A549 (cell line): ENCODE results near the gene PTPN14. TPM values are rescaled to one million over a fixed set of nuclear protein-coding genes. Genes with fewer than 3 reads are reported as not detected.
"Not testable (repeated sequence)": the region's sequence is repeated elsewhere in the genome, so short reads cannot be mapped to it uniquely, and the experiment has no call there.

Source experiments
- ATAC-seq, 2 experiments: fragments of 200-7000 bp in 1 of 2; fragments of >200 bp in 1 of 2; cut with Nextera tagmentation in 1 of 2; cut with Tn5 transposase in 1 of 2; 3 replicates each; pipeline versions ENCODE4 v1.8.0 to v1.9.1; 2018 to 2020; ENCODE audit warnings: mild to moderate bottlenecking in 1 of 2, moderate library complexity in 1 of 2
- CTCF ChIA-PET: fragments of 300-600 bp; sonication (Branson Sonifier 250); formaldehyde crosslinking; extraction: SDS; loops from one replicate; lab custom pipeline; 2021; ENCODE audit warnings: antibody characterized with exemption, inconsistent platforms; lab: Yijun Ruan, JAX
- POLR2A ChIA-PET: fragments of 350-600 bp; formaldehyde crosslinking; extraction: SDS; loops from one replicate; lab custom pipeline; 2021; ENCODE audit warnings: antibody characterized with exemption, inconsistent platforms; lab: Yijun Ruan, JAX
- DNase-seq, 2 experiments: peaks; one replicate each; pipeline versions ENCODE4 v3.0.0 to v3.0.0-alpha.2; 2011 to 2016; ENCODE audit warnings: low read depth in 1 of 2, low spot score in 1 of 2
- FAIRE-seq: peaks from 2 replicates; lab custom pipeline; 2011; peaks lifted over from hg19 to GRCh38; lab: Jason Lieb, UNC
- H3K27ac ChIP-seq, 2 experiments: fragments of >200 bp; sonication (Bioruptor Twin); formaldehyde crosslinking; 3 replicates each; pipeline ENCODE4 v1.5.1; 2016 to 2017
- H3K4me1 ChIP-seq: fragments of >200 bp; sonication (Bioruptor Twin); formaldehyde crosslinking; 3 replicates; pipeline ENCODE4 v1.6.1; 2016
- H3K4me2 ChIP-seq: fragments of >200 bp; sonication (Bioruptor Twin); formaldehyde crosslinking; 3 replicates; pipeline ENCODE4 v1.6.1; 2016
- H3K4me3 ChIP-seq: fragments of >200 bp; sonication (Bioruptor Twin); formaldehyde crosslinking; 3 replicates; pipeline ENCODE4 v1.5.1; 2016
- H3K9me3 ChIP-seq: fragments of >200 bp; sonication (Bioruptor Twin); formaldehyde crosslinking; 3 replicates; pipeline ENCODE4 v1.6.1; 2016
- BHLHE40 ChIP-seq: IDR thresholded peaks from 2 replicates; pipeline ENCODE4 v1.6.1; 2012; ENCODE audit warnings: low read depth, low read length, inconsistent platforms
- CBX2 ChIP-seq: fragments of 200-600 bp; sonication (generic); IDR thresholded peaks from 2 replicates; pipeline ENCODE4 v1.6.1; 2016; ENCODE audit warnings: low read depth, mild to moderate bottlenecking, borderline replicate concordance
- CBX8 ChIP-seq: fragments of 200-600 bp; sonication (generic); IDR thresholded peaks from 2 replicates; pipeline ENCODE4 v1.6.1; 2016
- CEBPB ChIP-seq, 2 experiments: fragments of >200 bp in 1 of 2; sonication (Bioruptor Twin) in 1 of 2; formaldehyde crosslinking in 1 of 2; IDR thresholded peaks; 2 replicates each; pipeline ENCODE4 v1.6.1; 2012 to 2016
- CHD2 ChIP-seq: fragments of 150-350 bp; IDR thresholded peaks from 2 replicates; pipeline ENCODE4 v1.6.1; 2014; ENCODE audit warnings: low read length; ENCODE audit not compliant: partially characterized antibody
- EHF ChIP-seq: fragments of 250-450 bp; sonication (Bioruptor Pico); IDR thresholded peaks from 2 replicates; pipeline ENCODE4 v1.5.0; 2020; ENCODE audit warnings: mild to moderate bottlenecking
- ESRRA ChIP-seq: fragments of 150-350 bp; IDR thresholded peaks from 2 replicates; pipeline ENCODE4 v1.6.1; 2014; ENCODE audit warnings: mild to moderate bottlenecking, low read length, borderline replicate concordance
- FOSB ChIP-seq: fragments of 250-450 bp; sonication (Bioruptor Pico); IDR thresholded peaks from 2 replicates; pipeline ENCODE4 v1.5.0; 2020; ENCODE audit warnings: mild to moderate bottlenecking, moderate library complexity
- FOSL2 ChIP-seq, 2 experiments: fragments of 450-650 bp in 1 of 2; fragments of >200 bp in 1 of 2; sonication (Bioruptor Twin) in 1 of 2; formaldehyde crosslinking; IDR thresholded peaks; 2 replicates each; pipeline versions ENCODE4 v1.5.0 to v1.6.1; 2016 to 2020; ENCODE audit warnings: mild to moderate bottlenecking in 1 of 2, moderate library complexity in 1 of 2
- FOXS1 ChIP-seq: fragments of 250-450 bp; sonication (Bioruptor Pico); IDR thresholded peaks from 2 replicates; pipeline ENCODE4 v1.5.0; 2020; ENCODE audit warnings: mild to moderate bottlenecking, moderate library complexity
- HEYL ChIP-seq: fragments of 250-450 bp; sonication (Bioruptor Pico); IDR thresholded peaks from 2 replicates; pipeline ENCODE4 v1.8.0; 2021; ENCODE audit warnings: mild to moderate bottlenecking, moderate library complexity
- HOXA7 ChIP-seq: fragments of 250-450 bp; sonication (Bioruptor Pico); IDR thresholded peaks from 2 replicates; pipeline ENCODE4 v1.5.0; 2020; ENCODE audit warnings: mild to moderate bottlenecking, moderate library complexity
- HOXB5 ChIP-seq: fragments of 250-450 bp; sonication (Bioruptor Pico); IDR thresholded peaks from 2 replicates; pipeline ENCODE4 v1.5.0; 2020; ENCODE audit warnings: mild to moderate bottlenecking, moderate library complexity
- JUN ChIP-seq, 2 experiments: fragments of >200 bp; sonication (Bioruptor Twin); formaldehyde crosslinking; IDR thresholded peaks; 2 replicates in 1 of 2; 3 replicates in 1 of 2; pipeline ENCODE4 v1.6.1; 2016 to 2017
- KDM1A ChIP-seq: fragments of 200-600 bp; sonication (generic); IDR thresholded peaks from 2 replicates; pipeline ENCODE4 v1.6.1; 2016; ENCODE audit warnings: low read depth, mild to moderate bottlenecking
- MAX ChIP-seq: IDR thresholded peaks from 2 replicates; pipeline ENCODE4 v1.6.1; 2012
- MYC ChIP-seq: IDR thresholded peaks from 2 replicates; pipeline ENCODE4 v1.6.1; 2012; ENCODE audit warnings: mild to moderate bottlenecking, inconsistent platforms, low read length, improper control_type of control experiment, borderline replicate concordance
- NR3C1 ChIP-seq: fragments of >200 bp; sonication (Bioruptor Twin); formaldehyde crosslinking; IDR thresholded peaks from 3 replicates; pipeline ENCODE4 v1.6.1; 2017
- POLR2AphosphoS2 ChIP-seq: conservative IDR thresholded peaks from 2 replicates; pipeline ENCODE4 v1.6.1; 2012; ENCODE audit warnings: low read length, improper control_type of control experiment, inconsistent platforms
- RAD21 ChIP-seq, 2 experiments: fragments of >200 bp in 1 of 2; sonication (Bioruptor Twin) in 1 of 2; formaldehyde crosslinking in 1 of 2; IDR thresholded peaks in 1 of 2; conservative IDR thresholded peaks in 1 of 2; 2 replicates in 1 of 2; 3 replicates in 1 of 2; pipeline ENCODE4 v1.6.1; 2012 to 2018; ENCODE audit warnings: inconsistent platforms in 1 of 2
- RCOR1 ChIP-seq: fragments of 150-350 bp; IDR thresholded peaks from 2 replicates; pipeline ENCODE4 v1.6.1; 2014; ENCODE audit warnings: antibody characterized with exemption, low read length, low read depth
- RFX5 ChIP-seq: fragments of 450-650 bp; IDR thresholded peaks from 2 replicates; pipeline ENCODE4 v1.7.1; 2014; ENCODE audit warnings: antibody characterized with exemption, mild to moderate bottlenecking, moderate library complexity
- SREBF2 ChIP-seq: fragments of 450-650 bp; IDR thresholded peaks from 2 replicates; pipeline ENCODE4 v1.6.1; 2014; ENCODE audit warnings: mild to moderate bottlenecking, moderate library complexity
- TFCP2L1 ChIP-seq: fragments of 250-450 bp; sonication (Bioruptor Pico); IDR thresholded peaks from 2 replicates; pipeline ENCODE4 v1.5.0; 2021; ENCODE audit warnings: mild to moderate bottlenecking
- TP53 ChIP-seq: fragments of 250-450 bp; sonication (Bioruptor Pico); IDR thresholded peaks from 2 replicates; pipeline ENCODE4 v1.5.0; 2021; ENCODE audit warnings: mild to moderate bottlenecking, moderate library complexity
- ZFP36 ChIP-seq: fragments of 450-650 bp; IDR thresholded peaks from 2 replicates; pipeline ENCODE4 v1.6.1; 2014; ENCODE audit warnings: borderline replicate concordance; ENCODE audit not compliant: partially characterized antibody
- WGBS: methylation state at CpG from one replicate; pipeline ENCODE4 v1.1.6; 2017; ENCODE audit errors: missing lambda C conversion rate; 5-methylcytosine and 5-hydroxymethylcytosine counted together
- polyA plus RNA-seq, 4 experiments: library from polyadenylated mRNA; depleted of rRNA in 3 of 4; stranded (reverse); fragments of >200 nt; fragmentation: RNase III in 1 of 4; extraction: RNeasy Plus Mini Kit Qiagen cat#74134 plus additional on column Dnase treatment in 1 of 4; gene quantifications; 2 replicates in 3 of 4; 3 replicates in 1 of 4; pipeline ENCODE4 v1.2.3, GENCODE V29; 2011 to 2017
- TF ChIP-seq, protein P1 (sequence below): fragments of 450-650 bp; IDR thresholded peaks from 2 replicates; pipeline ENCODE4 v1.6.1; 2014; ENCODE audit warnings: antibody characterized with exemption
- TF ChIP-seq, protein P2 (sequence below): IDR thresholded peaks from 2 replicates; pipeline ENCODE4 v1.6.1; 2012; ENCODE audit warnings: low read depth, borderline replicate concordance
- TF ChIP-seq, protein P3 (sequence below): fragments of 150-350 bp; IDR thresholded peaks from 2 replicates; pipeline ENCODE4 v1.6.1; 2014; ENCODE audit warnings: low read depth, mild to moderate bottlenecking, low read length
- TF ChIP-seq, protein P4 (sequence below): fragments of >200 bp; sonication (Bioruptor Twin); formaldehyde crosslinking; IDR thresholded peaks from 3 replicates; pipeline ENCODE4 v1.5.1; 2016

PTPN14 gene
- polyA plus RNA-seq, 2 of the 4 experiments (the other 2 are of a cell fraction), result 9.2 to 10.0 TPM

DNA sequence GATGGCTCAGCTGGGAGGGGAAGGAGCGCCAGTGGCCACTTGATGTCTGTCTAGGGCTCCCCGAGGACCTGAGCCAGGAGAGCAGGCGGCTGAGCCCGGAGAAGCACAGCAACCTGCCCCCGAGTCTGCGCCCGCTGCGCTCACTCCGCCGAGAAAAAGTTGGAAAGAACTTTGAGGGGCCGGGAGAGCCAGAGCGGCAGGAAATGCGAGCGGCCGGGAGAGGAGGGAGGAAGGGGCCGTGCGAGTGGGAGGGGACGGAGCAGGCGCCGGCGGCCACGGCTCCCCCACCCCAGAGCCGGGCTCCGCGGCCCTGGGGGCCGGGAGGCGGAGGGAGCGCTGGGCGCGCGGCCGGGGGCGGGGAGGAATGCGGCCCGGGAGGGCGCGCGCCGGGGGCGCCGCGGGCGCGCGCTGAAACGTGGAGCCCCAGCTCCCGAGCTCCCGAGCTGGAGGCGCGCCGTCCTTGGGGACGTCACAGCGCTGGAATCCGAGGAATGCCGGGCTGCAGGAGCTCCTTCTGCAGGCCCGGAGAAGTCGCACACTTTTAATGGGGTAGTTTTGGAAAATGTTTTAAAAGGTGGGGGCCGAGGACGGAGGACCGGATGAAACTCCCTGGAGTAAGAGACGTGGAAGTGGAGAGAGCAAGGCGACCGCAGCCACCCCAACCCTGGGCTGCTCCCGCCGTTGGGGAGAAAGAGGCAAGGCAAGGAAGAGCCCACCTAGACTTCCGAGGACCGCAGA lies at the start of gene PTPN14 (continued):
- TF ChIP-seq CHD2 (no peak), CEBPB (IDR thresholded peaks at IDR 0.05) (no peak), NR3C1 (no peak), MAX (peak; percentile 14; the same call in 1 of the 2 replicates), ZFP36 (no peak), RCOR1 (no peak), BHLHE40 (no peak), CBX8 (no peak), FOSB (CRISPR knock-in tag) (no peak), CBX2 (no peak), HOXB5 (CRISPR knock-in tag) (0 out of 2 replicates have a peak, but pooled peaks have one; percentile 49), KDM1A (no peak), ESRRA (no peak), JUN (IDR thresholded peaks at IDR 0.05) (peak in 1 of 2 experiments; percentile 52; a peak in 2 of 5 replicates), POLR2AphosphoS2 (no peak), SREBF2 (no peak), EHF (CRISPR knock-in tag) (no peak), FOXS1 (CRISPR knock-in tag) (no peak), FOSL2 (IDR thresholded peaks at IDR 0.05) (no peak), FOSL2 (CRISPR knock-in tag; IDR thresholded peaks at IDR 0.05) (peak; percentile 48; the same call in 1 of the 2 replicates), TP53 (no peak), TFCP2L1 (peak; percentile 71; the same call in 1 of the 2 replicates), HOXA7 (CRISPR knock-in tag) (no peak)
- TF ChIP-seq, protein P1, sequence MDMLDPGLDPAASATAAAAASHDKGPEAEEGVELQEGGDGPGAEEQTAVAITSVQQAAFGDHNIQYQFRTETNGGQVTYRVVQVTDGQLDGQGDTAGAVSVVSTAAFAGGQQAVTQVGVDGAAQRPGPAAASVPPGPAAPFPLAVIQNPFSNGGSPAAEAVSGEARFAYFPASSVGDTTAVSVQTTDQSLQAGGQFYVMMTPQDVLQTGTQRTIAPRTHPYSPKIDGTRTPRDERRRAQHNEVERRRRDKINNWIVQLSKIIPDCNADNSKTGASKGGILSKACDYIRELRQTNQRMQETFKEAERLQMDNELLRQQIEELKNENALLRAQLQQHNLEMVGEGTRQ, result no peak
- TF ChIP-seq, protein P2, sequence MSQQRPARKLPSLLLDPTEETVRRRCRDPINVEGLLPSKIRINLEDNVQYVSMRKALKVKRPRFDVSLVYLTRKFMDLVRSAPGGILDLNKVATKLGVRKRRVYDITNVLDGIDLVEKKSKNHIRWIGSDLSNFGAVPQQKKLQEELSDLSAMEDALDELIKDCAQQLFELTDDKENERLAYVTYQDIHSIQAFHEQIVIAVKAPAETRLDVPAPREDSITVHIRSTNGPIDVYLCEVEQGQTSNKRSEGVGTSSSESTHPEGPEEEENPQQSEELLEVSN, result 0 out of 2 replicates have a peak, but pooled peaks have one; percentile 26
- TF ChIP-seq, protein P3, sequence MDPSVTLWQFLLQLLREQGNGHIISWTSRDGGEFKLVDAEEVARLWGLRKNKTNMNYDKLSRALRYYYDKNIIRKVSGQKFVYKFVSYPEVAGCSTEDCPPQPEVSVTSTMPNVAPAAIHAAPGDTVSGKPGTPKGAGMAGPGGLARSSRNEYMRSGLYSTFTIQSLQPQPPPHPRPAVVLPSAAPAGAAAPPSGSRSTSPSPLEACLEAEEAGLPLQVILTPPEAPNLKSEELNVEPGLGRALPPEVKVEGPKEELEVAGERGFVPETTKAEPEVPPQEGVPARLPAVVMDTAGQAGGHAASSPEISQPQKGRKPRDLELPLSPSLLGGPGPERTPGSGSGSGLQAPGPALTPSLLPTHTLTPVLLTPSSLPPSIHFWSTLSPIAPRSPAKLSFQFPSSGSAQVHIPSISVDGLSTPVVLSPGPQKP, result no peak
- TF ChIP-seq, protein P4, sequence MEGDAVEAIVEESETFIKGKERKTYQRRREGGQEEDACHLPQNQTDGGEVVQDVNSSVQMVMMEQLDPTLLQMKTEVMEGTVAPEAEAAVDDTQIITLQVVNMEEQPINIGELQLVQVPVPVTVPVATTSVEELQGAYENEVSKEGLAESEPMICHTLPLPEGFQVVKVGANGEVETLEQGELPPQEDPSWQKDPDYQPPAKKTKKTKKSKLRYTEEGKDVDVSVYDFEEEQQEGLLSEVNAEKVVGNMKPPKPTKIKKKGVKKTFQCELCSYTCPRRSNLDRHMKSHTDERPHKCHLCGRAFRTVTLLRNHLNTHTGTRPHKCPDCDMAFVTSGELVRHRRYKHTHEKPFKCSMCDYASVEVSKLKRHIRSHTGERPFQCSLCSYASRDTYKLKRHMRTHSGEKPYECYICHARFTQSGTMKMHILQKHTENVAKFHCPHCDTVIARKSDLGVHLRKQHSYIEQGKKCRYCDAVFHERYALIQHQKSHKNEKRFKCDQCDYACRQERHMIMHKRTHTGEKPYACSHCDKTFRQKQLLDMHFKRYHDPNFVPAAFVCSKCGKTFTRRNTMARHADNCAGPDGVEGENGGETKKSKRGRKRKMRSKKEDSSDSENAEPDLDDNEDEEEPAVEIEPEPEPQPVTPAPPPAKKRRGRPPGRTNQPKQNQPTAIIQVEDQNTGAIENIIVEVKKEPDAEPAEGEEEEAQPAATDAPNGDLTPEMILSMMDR, result peak; percentile 17; the same call in 2 of the 3 replicates

DNA sequence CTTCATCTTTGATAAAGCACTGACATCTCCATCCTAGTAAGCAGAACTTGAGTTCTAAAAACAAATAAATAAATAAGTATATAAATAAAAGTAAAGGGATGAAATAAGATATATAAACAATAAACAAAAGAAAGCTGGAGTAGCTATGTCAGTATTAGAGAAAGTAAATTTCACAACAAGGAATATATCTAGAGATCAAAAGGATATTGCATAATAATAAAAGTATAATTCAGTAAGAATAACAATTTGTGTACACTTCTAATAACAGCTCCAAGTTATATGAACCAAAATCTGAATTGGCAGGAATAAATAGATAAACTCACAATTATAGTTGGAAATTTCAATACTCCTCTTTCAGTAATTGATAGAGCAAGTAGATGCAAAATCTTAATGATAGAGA lies 41.8 kb upstream of the PTPN14 start:
- POLR2A ChIA-PET, result no interaction called here
- no peaks in the 10 kb centered on the region for H3K4me1 ChIP-seq
- H3K4me2 ChIP-seq, result no peak overlapping the region
- no peak for DNase-seq
- FAIRE-seq, result no peak
- TF ChIP-seq RFX5, result no peak
- TF ChIP-seq MYC, result no peak
- TF ChIP-seq, protein P1, result no peak
- no peak for TF ChIP-seq RAD21 (conservative IDR thresholded peaks at IDR 0.05 in 1 of 2, IDR thresholded peaks at IDR 0.05 in 1 of 2)
- no peak for TF ChIP-seq HEYL (CRISPR knock-in tag)
- H3K4me3 ChIP-seq, result no peak overlapping the region
- no peak for ATAC-seq
- no peaks in the 10 kb centered on the region for H3K9me3 ChIP-seq
- CTCF ChIA-PET, result interaction anchor here (0.7 to 26.0 kb wide), 4 partner anchors 7 to 332 kb away, joined by 4 to 515 read pairs (median 21); no protein-coding TSS in a partner anchor
- no peak overlapping the region for H3K27ac ChIP-seq

- CTCF ChIA-PET, result interaction anchor here (0.7 to 26.0 kb wide), 7 partner anchors 6 to 936 kb away, joined by 3 to 515 read pairs (median 4); partner anchors contain the start of gene PTPN14
- H3K4me3 ChIP-seq, POLR2A ChIA-PET, H3K9me3 ChIP-seq, ATAC-seq, FAIRE-seq, H3K4me2 ChIP-seq, DNase-seq, H3K4me1 ChIP-seq, H3K27ac ChIP-seq: not testable (repeated sequence)
- WGBS, result 76% methylated on average over 8 of the region's 8 CpGs
Observed at GRCh38 chr1:214591918-214592317, 40.5 kb upstream of the PTPN14 start.
